ENCODE measurements around the gene PARP1. TPM values are rescaled to one million over a fixed set of nuclear protein-coding genes. Genes with fewer than 3 reads are reported as not detected.

PARP1 gene
- total and polyA plus RNA-seq, 12 donors = 15.3 to 150 (median 70.6) TPM

GRCh38 chr1:226311376-226311775 is 96.5 kb downstream of the PARP1 start:
- Histone ChIP-seq H3K4me3 (no peak overlapping the region), H3K27me3 (no peaks in the 10 kb centered on the region), H3K9me3 (replicated peaks in 1 of 3) (no peaks in the 10 kb centered on the region), H3K4me1 (replicated peaks in 1 of 2) (peaks cover 0 to 10% of the 10 kb centered on the region in 2 donors), H3K27ac (no peak overlapping the region), H3K36me3 (replicated peaks in 1 of 2) (no peaks in the 10 kb centered on the region)
- intact Hi-C loops (cut with DNase I) = no loop called here
- WGBS, 4 donors = 89 to 98% (median 96%) methylated on average over 7 of the region's 7 CpGs
- DNase-seq = no peak
- TF ChIP-seq CTCF (IDR thresholded peaks at IDR 0.05) = no peak
- no peak for TF ChIP-seq POLR2A (IDR thresholded peaks at IDR 0.05)

Other genes with a start within 250 kb of the PARP1 start
- 10 to 100 TPM; 25.0 to 44.1 (median 34.5) TPM for gene ACBD3, start 221.4 kb downstream of the PARP1 start, total RNA-seq
- gene ACBD3, start 221.4 kb downstream of the PARP1 start, polyA plus RNA-seq = 10 to 100 TPM in 2 of 3 donors, 1 to 10 TPM in 1; 5.4 to 49.1 (median 11.3) TPM
- under 1 TPM in 1 of 9 donors, not detected in 8; 0.06 TPM for gene MIXL1, start 184.4 kb downstream of the PARP1 start, total RNA-seq
- gene MIXL1, start 184.4 kb downstream of the PARP1 start, polyA plus RNA-seq = under 1 TPM in 1 of 3 donors, not detected in 2; 0.27 TPM
- 1 to 10 TPM in 7 of 9 donors, under 1 TPM in 2; 0.97 to 5.7 (median 2.3) TPM for gene LIN9, start 98.9 kb downstream of the PARP1 start, total RNA-seq
- 1 to 10 TPM; 1.2 to 2.3 (median 1.9) TPM for gene LIN9, start 98.9 kb downstream of the PARP1 start, polyA plus RNA-seq
- under 1 TPM in 8 of 9 donors, not detected in 1; 0.13 to 0.43 (median 0.18) TPM for gene STUM, start 140.7 kb upstream of the PARP1 start, total RNA-seq
- under 1 TPM; 0.24 to 0.44 (median 0.33) TPM for gene STUM, start 140.7 kb upstream of the PARP1 start, polyA plus RNA-seq